Measurements from ENCODE around the gene HLA-DPA1. TPM values are rescaled to one million over a fixed set of nuclear protein-coding genes. Genes with fewer than 3 reads are reported as not detected.

The HLA-DPA1 gene
- total RNA-seq, 4 donors from 2014 or later = 15.4 to 172 (median 67.6) TPM

GRCh38 chr6:33028220-33028849 is 45.1 kb downstream of the HLA-DPA1 start:
- DNase-seq = no peak
- TF ChIP-seq POLR2A (IDR thresholded peaks at IDR 0.05) = no peak
- TF ChIP-seq, protein P1, sequence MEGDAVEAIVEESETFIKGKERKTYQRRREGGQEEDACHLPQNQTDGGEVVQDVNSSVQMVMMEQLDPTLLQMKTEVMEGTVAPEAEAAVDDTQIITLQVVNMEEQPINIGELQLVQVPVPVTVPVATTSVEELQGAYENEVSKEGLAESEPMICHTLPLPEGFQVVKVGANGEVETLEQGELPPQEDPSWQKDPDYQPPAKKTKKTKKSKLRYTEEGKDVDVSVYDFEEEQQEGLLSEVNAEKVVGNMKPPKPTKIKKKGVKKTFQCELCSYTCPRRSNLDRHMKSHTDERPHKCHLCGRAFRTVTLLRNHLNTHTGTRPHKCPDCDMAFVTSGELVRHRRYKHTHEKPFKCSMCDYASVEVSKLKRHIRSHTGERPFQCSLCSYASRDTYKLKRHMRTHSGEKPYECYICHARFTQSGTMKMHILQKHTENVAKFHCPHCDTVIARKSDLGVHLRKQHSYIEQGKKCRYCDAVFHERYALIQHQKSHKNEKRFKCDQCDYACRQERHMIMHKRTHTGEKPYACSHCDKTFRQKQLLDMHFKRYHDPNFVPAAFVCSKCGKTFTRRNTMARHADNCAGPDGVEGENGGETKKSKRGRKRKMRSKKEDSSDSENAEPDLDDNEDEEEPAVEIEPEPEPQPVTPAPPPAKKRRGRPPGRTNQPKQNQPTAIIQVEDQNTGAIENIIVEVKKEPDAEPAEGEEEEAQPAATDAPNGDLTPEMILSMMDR (IDR thresholded peaks at IDR 0.05) = no peak
- Histone ChIP-seq H3K27ac (peak overlapping the region in 1 of 3 donors; percentile 45), H3K36me3 (no peaks in the 10 kb centered on the region), H3K4me1 (no peaks in the 10 kb centered on the region), H3K9me3 (no peaks in the 10 kb centered on the region), H3K4me3 (replicated peaks in 1 of 3) (no peak overlapping the region), H3K27me3 (no peaks in the 10 kb centered on the region)
- intact Hi-C loops (cut with DNase I) = no loop called here
- 20 to 25% methylated on average over 1 of the region's 1 CpG for WGBS, 2 donors

GRCh38 chr6:33024521-33024920 is 48.9 kb downstream of the HLA-DPA1 start:
- no peaks in the 10 kb centered on the region for H3K27me3 ChIP-seq
- DNase-seq = no peak
- no peaks in the 10 kb centered on the region for H3K36me3 ChIP-seq
- TF ChIP-seq, protein P1 (IDR thresholded peaks at IDR 0.05) = no peak
- TF ChIP-seq POLR2A (IDR thresholded peaks at IDR 0.05) = no peak
- peaks cover 1 to 5% of the 10 kb centered on the region in 2 donors for H3K4me1 ChIP-seq
- intact Hi-C loops (cut with DNase I) = no loop called here
- H3K9me3 ChIP-seq = no peaks in the 10 kb centered on the region
- H3K27ac ChIP-seq = no peak overlapping the region
- H3K4me3 ChIP-seq (replicated peaks in 1 of 3) = no peak overlapping the region

DNA sequence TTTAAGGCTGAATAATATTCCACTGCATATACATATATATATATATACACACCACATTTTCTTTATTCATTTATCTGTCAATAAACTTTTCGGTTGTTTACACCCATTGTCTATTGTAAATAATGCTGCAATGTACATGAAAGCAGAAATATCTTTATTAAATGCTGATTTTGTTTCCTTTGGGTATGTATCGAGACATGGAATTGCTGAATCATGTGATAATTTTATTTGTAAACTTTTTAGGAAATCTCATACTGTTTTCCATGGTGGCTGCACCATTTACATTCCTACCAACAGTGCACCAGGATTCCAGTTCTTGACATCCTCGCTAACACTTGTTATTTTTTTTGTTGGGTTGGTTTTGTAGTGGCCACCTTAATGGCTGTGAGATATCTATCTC is 49.9 kb downstream of the HLA-DPA1 start:
- no peak for DNase-seq
- Histone ChIP-seq H3K4me1 (peaks cover 5 to 10% of the 10 kb centered on the region in 2 donors), H3K36me3 (no peaks in the 10 kb centered on the region), H3K27me3 (no peaks in the 10 kb centered on the region), H3K4me3 (replicated peaks in 1 of 3) (no peak overlapping the region), H3K9me3 (no peaks in the 10 kb centered on the region), H3K27ac (no peak overlapping the region)
- TF ChIP-seq, protein P1 (IDR thresholded peaks at IDR 0.05) = no peak
- TF ChIP-seq POLR2A (IDR thresholded peaks at IDR 0.05) = no peak
- WGBS, 2 donors = 65 to 88% methylated on average over 3 of the region's 3 CpGs
- intact Hi-C loops (cut with DNase I) = no loop called here

DNA sequence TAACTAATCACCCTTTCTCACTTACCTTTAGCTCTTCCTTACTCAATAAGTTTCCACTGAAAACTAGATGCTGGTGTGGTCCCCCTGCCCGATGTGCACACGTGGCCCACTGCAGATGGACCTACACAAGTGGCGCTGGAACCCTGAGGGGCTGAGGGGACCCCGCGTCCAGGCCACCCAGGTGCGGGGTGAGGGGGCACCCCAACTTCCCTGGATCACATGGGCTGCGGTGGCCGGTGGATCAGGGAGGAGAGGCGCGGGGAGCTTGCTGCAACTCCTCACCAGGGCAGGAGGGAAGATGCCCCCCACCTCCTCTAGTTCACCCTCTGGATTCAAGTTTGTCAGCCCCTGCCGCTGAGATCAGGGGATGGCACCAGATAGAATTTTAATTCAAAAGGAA is 51.5 kb downstream of the HLA-DPA1 start:
- Histone ChIP-seq H3K36me3 (no peaks in the 10 kb centered on the region), H3K27me3 (no peaks in the 10 kb centered on the region), H3K9me3 (no peaks in the 10 kb centered on the region), H3K4me3 (replicated peaks in 1 of 3) (no peak overlapping the region), H3K4me1 (peaks cover 5 to 17% of the 10 kb centered on the region in 2 donors), H3K27ac (no peak overlapping the region)
- TF ChIP-seq POLR2A (IDR thresholded peaks at IDR 0.05) = no peak
- TF ChIP-seq, protein P1 (IDR thresholded peaks at IDR 0.05) = no peak
- no peak for DNase-seq
- intact Hi-C loops (cut with DNase I) = no loop called here
- WGBS, 2 donors = 90 to 100% methylated on average over 11 of the region's 11 CpGs

DNA sequence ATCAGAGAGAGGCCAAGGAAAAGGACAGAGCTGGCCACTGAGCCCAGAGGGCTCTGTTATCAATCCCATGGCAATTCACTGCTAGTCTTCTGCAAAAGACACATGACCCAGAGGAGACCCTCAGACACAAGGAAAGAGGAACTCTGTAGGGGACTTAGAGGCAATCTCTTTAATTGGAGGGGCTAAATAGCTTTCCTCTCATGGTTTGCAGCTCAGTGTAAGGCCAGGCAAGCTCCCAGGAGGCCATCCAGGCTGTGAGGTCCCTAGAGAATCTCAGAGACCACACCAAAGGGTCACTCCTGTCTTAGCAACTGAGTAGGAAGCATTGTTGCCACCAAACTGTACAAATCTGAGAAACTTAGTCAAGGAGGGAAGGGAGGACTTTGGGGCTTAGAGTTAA is 54.1 kb downstream of the HLA-DPA1 start:
- H3K27me3 ChIP-seq = no peaks in the 10 kb centered on the region
- TF ChIP-seq POLR2A (IDR thresholded peaks at IDR 0.05) = no peak
- TF ChIP-seq, protein P1 (IDR thresholded peaks at IDR 0.05) = no peak
- peak overlapping the region; percentile 53 to 91 (median 77) for H3K27ac ChIP-seq
- no peak for DNase-seq
- H3K9me3 ChIP-seq = no peaks in the 10 kb centered on the region
- H3K36me3 ChIP-seq = no peaks in the 10 kb centered on the region
- no peak overlapping the region for H3K4me3 ChIP-seq (replicated peaks in 1 of 3)
- intact Hi-C loops (cut with DNase I) = loop anchor here (10.0 kb wide), 1 partner anchor 225 kb away; no protein-coding TSS in a partner anchor
- peaks cover 5 to 17% of the 10 kb centered on the region in 2 donors for H3K4me1 ChIP-seq
